ENCODE data around the gene PCDHA8.
"Not testable (repeated sequence)": the region's sequence is repeated elsewhere in the genome, so short reads cannot be mapped to it uniquely, and the experiment has no call there.

- TF ChIP-seq CTCF (IDR thresholded peaks at IDR 0.05; ENCODE audit: poor library complexity, severe bottlenecking); POLR2AphosphoS5 (IDR thresholded peaks at IDR 0.05); TAF1 (IDR thresholded peaks at IDR 0.05; ENCODE audit: low read depth): not testable (repeated sequence)
Measured at GRCh38 chr5:140876541-140877261, 35.7 kb downstream of the PCDHA8 start.
